DOHH2 (cell line): Measurements from ENCODE around the gene CCDC170.
A peak's percentile ranks its signal among the peaks of the same experiment; 100 is the strongest.

ENCODE experiments used
- CTCF ChIP-seq: fragments of 200-600 bp; sonication (generic); IDR thresholded peaks from one replicate; pipeline ENCODE4 v1.5.1; 2014; ENCODE audit warnings: antibody characterized with exemption, mild to moderate bottlenecking, low read depth, low read length; ENCODE audit not compliant: poor library complexity, severe bottlenecking
- EZH2phosphoT487 ChIP-seq: fragments of 200-600 bp; sonication (generic); IDR thresholded peaks from 2 replicates; pipeline ENCODE4 v1.6.1; 2017; ENCODE audit warnings: borderline replicate concordance, mild to moderate bottlenecking, antibody characterized with exemption, low read length, moderate library complexity, mixed read lengths

DNA sequence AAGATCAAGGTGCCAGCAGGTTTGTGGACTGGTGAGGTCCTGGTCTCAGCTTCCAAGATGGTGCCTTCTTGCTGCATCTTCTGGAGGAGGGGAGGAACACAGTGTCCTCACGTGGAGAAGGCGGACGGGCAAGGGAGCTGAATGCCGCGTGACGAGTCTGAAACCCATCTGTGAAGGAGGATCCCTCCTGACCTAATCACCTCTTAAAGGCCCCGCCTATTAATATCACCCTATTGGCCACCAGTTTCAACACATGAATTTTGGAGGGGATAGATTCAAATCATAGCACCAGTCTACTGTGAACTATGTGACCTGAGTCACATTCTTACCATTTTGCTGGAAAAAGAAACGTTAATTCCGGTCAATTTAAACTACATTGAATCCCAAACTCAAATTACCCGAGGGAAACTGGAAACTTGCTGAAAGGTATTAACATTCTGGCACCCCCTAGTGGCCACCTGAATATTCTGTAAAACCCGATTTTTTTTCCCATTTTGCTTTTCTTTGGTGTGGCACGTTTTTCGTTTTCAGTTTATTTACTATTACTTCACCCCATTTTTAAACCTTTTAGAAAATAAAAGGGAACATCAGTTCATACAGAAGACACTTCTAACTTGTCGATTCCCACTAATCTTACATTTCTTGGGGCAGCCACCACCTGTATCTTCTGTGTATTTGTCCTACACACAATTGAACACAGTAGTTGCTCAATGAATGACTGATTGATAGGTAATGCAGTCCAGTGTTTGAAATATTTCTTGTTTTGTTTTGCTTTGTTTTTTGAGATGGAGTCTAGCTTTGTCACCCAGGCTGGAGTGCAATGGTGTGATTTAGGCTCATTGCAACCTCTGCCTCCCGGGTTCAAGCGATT lies 17.9 kb upstream of the CCDC170 start:
- TF ChIP-seq CTCF (peak; percentile 80), EZH2phosphoT487 (no peak)
